Mesenchymal stem cell (in vitro differentiated cells and primary cell): ENCODE data around the gene RAB30.

Experiments used
- DNase-seq: peaks from one replicate; pipeline ENCODE4 v3.0.0-alpha.2; 2013
- H2AFZ ChIP-seq: one replicate; pipeline ENCODE4 v1.6.1; 2013; ENCODE audit warnings: low read depth, mild to moderate bottlenecking, control low read depth, inconsistent platforms, low read length, moderate library complexity
- H2AK5ac ChIP-seq: 2 replicates; pipeline ENCODE4 v1.6.1; 2013; ENCODE audit warnings: low read length, moderate library complexity, mild to moderate bottlenecking, inconsistent platforms; ENCODE audit not compliant: severe bottlenecking
- H2BK120ac ChIP-seq: one replicate; pipeline ENCODE4 v1.6.1; 2013; ENCODE audit warnings: low read depth, mild to moderate bottlenecking, inconsistent platforms, low read length, moderate library complexity
- H2BK12ac ChIP-seq, 2 experiments: one replicate each; pipeline ENCODE4 v1.6.1; 2013; ENCODE audit warnings: inconsistent platforms in 2 of 2, low read length in 2 of 2, mild to moderate bottlenecking in 2 of 2, moderate library complexity in 2 of 2, control low read depth in 1 of 2
- H2BK15ac ChIP-seq: one replicate; pipeline ENCODE4 v1.6.1; 2013; ENCODE audit warnings: mild to moderate bottlenecking, low read depth, inconsistent platforms; ENCODE audit not compliant: poor library complexity, severe bottlenecking
- H2BK5ac ChIP-seq: 2 replicates; pipeline ENCODE4 v1.6.1; 2013; ENCODE audit warnings: low read depth, mild to moderate bottlenecking, low read length, control low read depth, inconsistent platforms; ENCODE audit not compliant: poor library complexity, severe bottlenecking
- H3K14ac ChIP-seq, 2 experiments: one replicate each; pipeline ENCODE4 v1.6.1; 2013; ENCODE audit warnings: inconsistent platforms in 2 of 2, low read length in 2 of 2, control low read depth in 1 of 2, mild to moderate bottlenecking in 1 of 2, moderate library complexity in 1 of 2
- H3K18ac ChIP-seq, 2 experiments: one replicate each; pipeline ENCODE4 v1.6.1; 2013; ENCODE audit warnings: inconsistent platforms in 2 of 2, low read length in 2 of 2, control low read depth in 1 of 2, low read depth in 1 of 2, mild to moderate bottlenecking in 1 of 2
- H3K23ac ChIP-seq, 2 experiments: one replicate each; pipeline ENCODE4 v1.6.1; 2013; ENCODE audit warnings: inconsistent platforms in 2 of 2, low read length in 2 of 2, mild to moderate bottlenecking in 2 of 2, moderate library complexity in 2 of 2, control low read depth in 1 of 2
- H3K27ac ChIP-seq: 2 replicates; pipeline ENCODE4 v1.5.1; 2013; ENCODE audit warnings: mild to moderate bottlenecking, moderate library complexity, low read length, control low read depth, inconsistent platforms; ENCODE audit not compliant: poor library complexity, severe bottlenecking
- H3K27me3 ChIP-seq, 2 experiments: 2 replicates each; pipeline versions ENCODE4 v1.6.1 to v1.7.0; 2013; ENCODE audit warnings: low read length in 2 of 2, mild to moderate bottlenecking in 2 of 2, moderate library complexity in 2 of 2, control low read depth in 1 of 2, inconsistent platforms in 1 of 2; ENCODE audit not compliant: control insufficient read depth in 1 of 2, insufficient read depth in 1 of 2
- H3K36me3 ChIP-seq, 2 experiments: 2 replicates each; pipeline versions ENCODE4 v1.6.1 to v1.7.0; 2013; ENCODE audit warnings: low read length in 2 of 2, control low read depth in 1 of 2, inconsistent platforms in 1 of 2, low read depth in 1 of 2, mild to moderate bottlenecking in 1 of 2; ENCODE audit not compliant: insufficient read depth in 2 of 2, control insufficient read depth in 1 of 2
- H3K4ac ChIP-seq, 2 experiments: one replicate each; pipeline ENCODE4 v1.6.1; 2013; ENCODE audit warnings: inconsistent platforms in 2 of 2, low read length in 2 of 2, mild to moderate bottlenecking in 2 of 2, moderate library complexity in 2 of 2, control low read depth in 1 of 2, low read depth in 1 of 2
- H3K4me1 ChIP-seq: 2 replicates; pipeline ENCODE4 v1.6.1; 2013; ENCODE audit warnings: low read depth, low read length, control low read depth; ENCODE audit not compliant: control insufficient read depth, insufficient read depth
- H3K4me2 ChIP-seq: 2 replicates; pipeline ENCODE4 v1.6.1; 2013; ENCODE audit warnings: low read length, mild to moderate bottlenecking, inconsistent platforms; ENCODE audit not compliant: poor library complexity, severe bottlenecking
- H3K4me3 ChIP-seq, 2 experiments: 2 replicates each; pipeline versions ENCODE4 v1.5.1 to v1.7.0; 2013; ENCODE audit warnings: low read length in 2 of 2, mild to moderate bottlenecking in 2 of 2, control low read depth in 1 of 2, low read depth in 1 of 2; ENCODE audit not compliant: insufficient read depth in 1 of 2
- H3K79me1 ChIP-seq: replicated peaks from 2 replicates; pipeline ENCODE4 v1.6.1; 2013; ENCODE audit warnings: mild to moderate bottlenecking, control low read depth, low read length, inconsistent platforms; ENCODE audit not compliant: poor library complexity, severe bottlenecking
- H3K9ac ChIP-seq: 2 replicates; pipeline ENCODE4 v1.7.0; 2013; ENCODE audit warnings: mild to moderate bottlenecking, low read length, moderate library complexity
- H3K9me3 ChIP-seq: 2 replicates; pipeline ENCODE4 v1.7.0; 2013; ENCODE audit warnings: mild to moderate bottlenecking, low read length; ENCODE audit not compliant: control insufficient read depth
- H4K8ac ChIP-seq: one replicate; pipeline ENCODE4 v1.6.1; 2013; ENCODE audit warnings: inconsistent platforms, mild to moderate bottlenecking, low read length, moderate library complexity
- H4K91ac ChIP-seq: one replicate; pipeline ENCODE4 v1.6.1; 2013; ENCODE audit warnings: mild to moderate bottlenecking, low read length, inconsistent platforms
- WGBS: methylation state at CpG from one replicate; pipeline ENCODE4 v1.1.7; 2013; ENCODE audit warnings: mixed read lengths; 5-methylcytosine and 5-hydroxymethylcytosine counted together

The RAB30 gene

GRCh38 chr11:83014951-83015350 lies 56.7 kb downstream of the RAB30 start:
- H3K4me1 ChIP-seq: peaks cover 10% of the 10 kb centered on the region
- H3K23ac ChIP-seq: no peak overlapping the region
- no peak overlapping the region for H4K8ac ChIP-seq
- H3K79me1 ChIP-seq: peaks cover 20% of the 10 kb centered on the region
- no peak overlapping the region for H4K91ac ChIP-seq
- H3K27me3 ChIP-seq: no peaks in the 10 kb centered on the region
- H3K27ac ChIP-seq: no peak overlapping the region
- H2BK15ac ChIP-seq: no peak overlapping the region
- no peak overlapping the region for H3K14ac ChIP-seq
- no peak for DNase-seq
- H2BK120ac ChIP-seq: no peak overlapping the region
- no peak overlapping the region for H2BK5ac ChIP-seq
- H3K18ac ChIP-seq: no peak overlapping the region
- no peaks in the 10 kb centered on the region for H3K36me3 ChIP-seq
- H3K9ac ChIP-seq: no peak overlapping the region
- H2AK5ac ChIP-seq: no peak overlapping the region
- H2AFZ ChIP-seq: no peak overlapping the region
- no peak overlapping the region for H3K4me2 ChIP-seq
- no CpG with 5 or more reads among the region's 1 CpG for WGBS
- H3K4ac ChIP-seq: no peak overlapping the region
- H3K4me3 ChIP-seq: no peak overlapping the region
- no peaks in the 10 kb centered on the region for H3K9me3 ChIP-seq
- H2BK12ac ChIP-seq: no peak overlapping the region

GRCh38 chr11:83012168-83013067 lies 59.3 kb downstream of the RAB30 start:
- Histone ChIP-seq H3K4ac (no peak overlapping the region), H3K14ac (peak overlapping the region in 1 of 2 experiments; percentile 44), H2BK120ac (no peak overlapping the region), H3K4me3 (no peak overlapping the region), H3K36me3 (peaks cover 0 to 2% of the 10 kb centered on the region in 2 experiments), H3K79me1 (peaks cover 18% of the 10 kb centered on the region), H3K9ac (no peak overlapping the region), H2AFZ (no peak overlapping the region), H2AK5ac (peak overlapping the region; percentile 83), H3K9me3 (no peaks in the 10 kb centered on the region), H3K27ac (peak overlapping the region; percentile 64), H2BK12ac (no peak overlapping the region), H3K18ac (no peak overlapping the region), H3K4me2 (no peak overlapping the region), H3K4me1 (peaks cover 14% of the 10 kb centered on the region), H4K8ac (no peak overlapping the region), H3K27me3 (no peaks in the 10 kb centered on the region), H3K23ac (no peak overlapping the region), H2BK5ac (no peak overlapping the region), H2BK15ac (no peak overlapping the region), H4K91ac (no peak overlapping the region)
- no peak for DNase-seq
- WGBS: 92% methylated on average over 7 of the region's 7 CpGs

DNA sequence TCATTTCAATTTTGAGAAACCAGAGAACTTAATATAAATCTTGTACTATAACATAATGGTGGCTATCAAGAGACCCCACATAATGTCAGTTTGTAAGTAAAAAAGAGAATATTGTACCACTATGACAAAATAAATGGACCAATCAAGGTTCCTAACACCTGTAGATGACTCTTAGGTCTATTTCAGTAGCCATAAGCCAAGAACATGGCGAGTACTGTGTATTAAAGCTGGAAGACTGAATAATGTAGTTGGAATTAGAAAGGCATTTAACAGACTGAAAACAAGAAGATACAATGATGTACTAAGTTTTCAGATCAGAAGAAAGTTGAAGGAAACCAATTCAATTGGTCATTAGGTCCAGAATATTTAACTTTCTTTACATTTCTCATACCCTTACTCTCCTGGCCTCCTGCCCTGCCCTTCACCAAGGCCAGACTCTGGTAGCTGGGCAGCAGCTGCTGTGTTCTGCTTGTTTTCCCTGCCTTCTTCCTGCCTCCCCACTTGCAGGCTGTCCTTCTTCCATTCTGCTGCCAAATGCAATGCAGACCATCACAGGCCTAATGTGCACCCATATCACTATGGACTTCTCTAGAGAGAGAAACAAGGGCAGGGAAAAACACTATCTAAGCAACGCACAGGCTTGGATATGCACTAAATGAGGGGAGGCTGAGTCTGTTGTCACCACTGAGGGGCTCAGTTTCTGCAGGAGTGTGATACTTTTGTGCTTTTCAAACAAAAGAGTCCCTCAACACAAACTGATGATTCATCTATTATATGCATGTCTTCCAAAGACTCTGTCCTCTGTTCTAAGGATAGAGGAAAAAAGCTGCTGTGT lies 60.1 kb downstream of the RAB30 start:
- H4K91ac ChIP-seq: peak overlapping the region; percentile 79
- 100% methylated on average over 1 of the region's 2 CpGs for WGBS

GRCh38 chr11:83009999-83010398 lies 61.7 kb downstream of the RAB30 start:
- H2BK5ac ChIP-seq: no peak overlapping the region
- peak overlapping the region; percentile 32 for H4K91ac ChIP-seq
- H3K9ac ChIP-seq: no peak overlapping the region
- H3K4me3 ChIP-seq: no peak overlapping the region
- no peaks in the 10 kb centered on the region for H3K9me3 ChIP-seq
- H3K23ac ChIP-seq: no peak overlapping the region
- H3K27me3 ChIP-seq: no peaks in the 10 kb centered on the region
- no peak for DNase-seq
- no peak overlapping the region for H3K27ac ChIP-seq
- H3K14ac ChIP-seq: no peak overlapping the region
- H3K4me2 ChIP-seq: no peak overlapping the region
- H4K8ac ChIP-seq: no peak overlapping the region
- H2BK15ac ChIP-seq: no peak overlapping the region
- H2BK12ac ChIP-seq: no peak overlapping the region
- H3K4ac ChIP-seq: no peak overlapping the region
- 100% methylated on average over 1 of the region's 2 CpGs for WGBS
- H3K18ac ChIP-seq: no peak overlapping the region
- H3K4me1 ChIP-seq: peaks cover 14% of the 10 kb centered on the region
- H3K36me3 ChIP-seq: peaks cover 0 to 2% of the 10 kb centered on the region in 2 experiments
- peaks cover 15% of the 10 kb centered on the region for H3K79me1 ChIP-seq
- H2AK5ac ChIP-seq: peak overlapping the region; percentile 73
- no peak overlapping the region for H2BK120ac ChIP-seq
- H2AFZ ChIP-seq: no peak overlapping the region

More for the DNA sequence above, 60.1 kb downstream of the RAB30 start:
- Histone ChIP-seq H3K9me3 (no peaks in the 10 kb centered on the region), H3K27ac (peak overlapping the region; percentile 15), H3K27me3 (no peaks in the 10 kb centered on the region), H3K14ac (peak overlapping the region in 1 of 2 experiments; percentile 83), H3K4me3 (no peak overlapping the region), H3K4me1 (peaks cover 14% of the 10 kb centered on the region), H2BK120ac (no peak overlapping the region), H2BK5ac (no peak overlapping the region), H3K4ac (no peak overlapping the region), H2AFZ (no peak overlapping the region), H3K4me2 (no peak overlapping the region), H2BK15ac (no peak overlapping the region), H3K36me3 (peaks cover 0 to 2% of the 10 kb centered on the region in 2 experiments), H3K9ac (no peak overlapping the region), H2AK5ac (peak overlapping the region; percentile 52), H3K79me1 (peaks cover 15% of the 10 kb centered on the region), H4K8ac (no peak overlapping the region), H3K23ac (no peak overlapping the region), H2BK12ac (peak overlapping the region in 1 of 2 experiments; percentile 80), H3K18ac (peak overlapping the region in 1 of 2 experiments; percentile 80)
- no peak for DNase-seq
